ENCODE data around the gene OSTN. TPM values are rescaled to one million over a fixed set of nuclear protein-coding genes. Genes with fewer than 3 reads are reported as not detected.

The OSTN gene
- polyA plus RNA-seq, 1 of the 3 experiments (the other 2 are of a cell fraction): 0.02 TPM

DNA sequence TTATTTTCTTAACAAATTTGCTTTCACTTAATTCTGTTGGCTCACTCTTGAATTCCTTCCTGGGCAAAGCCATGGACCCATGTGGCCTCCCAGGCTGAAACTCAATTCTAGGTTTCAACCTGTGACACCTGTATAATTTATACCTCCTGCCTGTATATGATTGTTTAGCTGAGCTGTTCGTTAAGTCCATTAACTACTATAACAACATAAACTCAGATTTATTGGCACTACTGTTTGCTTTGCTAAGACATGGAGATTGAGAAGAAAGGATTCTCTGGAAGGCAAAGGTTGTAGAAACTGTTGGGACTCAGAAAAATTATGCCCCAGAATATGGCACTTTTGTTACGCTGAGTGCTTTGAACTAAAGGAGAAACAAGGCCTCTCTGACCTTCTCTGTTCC lies 103.4 kb downstream of the OSTN start:
- WGBS (ENCODE audit: low lambda C conversion rate): 53% methylated on average over 2 of the region's 2 CpGs
- H3K27ac ChIP-seq (ENCODE audit: low read depth in 2 of 2, low read length in 1 of 2): no peak overlapping the region
- no peaks in the 10 kb centered on the region for H3K9me3 ChIP-seq
- no peaks in the 10 kb centered on the region for H3K79me2 ChIP-seq (ENCODE audit: insufficient read depth)
- POLR2A ChIA-PET: no interaction called here
- CTCF ChIA-PET: no interaction called here
- H2AFZ ChIP-seq (ENCODE audit: low read depth): no peak overlapping the region
- no peak overlapping the region for H3K4me3 ChIP-seq (ENCODE audit: low read depth in 2 of 2, low read length in 1 of 2)
- no peaks in the 10 kb centered on the region for H3K27me3 ChIP-seq (ENCODE audit: insufficient read depth)
- H4K20me1 ChIP-seq (ENCODE audit: insufficient read depth): no peaks in the 10 kb centered on the region
- H3F3A ChIP-seq (replicated peaks; ENCODE audit: insufficient read depth): no peaks in the 10 kb centered on the region
- no peaks in the 10 kb centered on the region for H3K4me1 ChIP-seq (ENCODE audit: control insufficient read depth in 1 of 2, insufficient read depth in 2 of 2, low read depth in 1 of 2, low read length in 1 of 2)
- no peaks in the 10 kb centered on the region for H3K9me2 ChIP-seq
- H3K9ac ChIP-seq: no peak overlapping the region
- no peak overlapping the region for H3K4me2 ChIP-seq
- no peaks in the 10 kb centered on the region for H3K36me3 ChIP-seq (replicated peaks in 1 of 2; ENCODE audit: control insufficient read depth in 1 of 2, insufficient read depth in 2 of 2, low read length in 1 of 2)
- DNase-seq: no peak
- TF ChIP-seq MXI1 (IDR thresholded peaks at IDR 0.05; ENCODE audit: low read depth, low read length) (no peak), FOXM1 (IDR thresholded peaks at IDR 0.05; ENCODE audit: low read depth) (no peak), PBX3 (IDR thresholded peaks at IDR 0.05) (no peak), TCF12 (IDR thresholded peaks at IDR 0.05) (no peak), CHD2 (IDR thresholded peaks at IDR 0.05; ENCODE audit: low read length, partially characterized antibody) (no peak), ZBTB33 (IDR thresholded peaks at IDR 0.05; ENCODE audit: borderline replicate concordance, low read depth) (no peak), FOSL2 (IDR thresholded peaks at IDR 0.05; ENCODE audit: borderline replicate concordance, low read depth) (no peak)
- TF ChIP-seq, protein P1, sequence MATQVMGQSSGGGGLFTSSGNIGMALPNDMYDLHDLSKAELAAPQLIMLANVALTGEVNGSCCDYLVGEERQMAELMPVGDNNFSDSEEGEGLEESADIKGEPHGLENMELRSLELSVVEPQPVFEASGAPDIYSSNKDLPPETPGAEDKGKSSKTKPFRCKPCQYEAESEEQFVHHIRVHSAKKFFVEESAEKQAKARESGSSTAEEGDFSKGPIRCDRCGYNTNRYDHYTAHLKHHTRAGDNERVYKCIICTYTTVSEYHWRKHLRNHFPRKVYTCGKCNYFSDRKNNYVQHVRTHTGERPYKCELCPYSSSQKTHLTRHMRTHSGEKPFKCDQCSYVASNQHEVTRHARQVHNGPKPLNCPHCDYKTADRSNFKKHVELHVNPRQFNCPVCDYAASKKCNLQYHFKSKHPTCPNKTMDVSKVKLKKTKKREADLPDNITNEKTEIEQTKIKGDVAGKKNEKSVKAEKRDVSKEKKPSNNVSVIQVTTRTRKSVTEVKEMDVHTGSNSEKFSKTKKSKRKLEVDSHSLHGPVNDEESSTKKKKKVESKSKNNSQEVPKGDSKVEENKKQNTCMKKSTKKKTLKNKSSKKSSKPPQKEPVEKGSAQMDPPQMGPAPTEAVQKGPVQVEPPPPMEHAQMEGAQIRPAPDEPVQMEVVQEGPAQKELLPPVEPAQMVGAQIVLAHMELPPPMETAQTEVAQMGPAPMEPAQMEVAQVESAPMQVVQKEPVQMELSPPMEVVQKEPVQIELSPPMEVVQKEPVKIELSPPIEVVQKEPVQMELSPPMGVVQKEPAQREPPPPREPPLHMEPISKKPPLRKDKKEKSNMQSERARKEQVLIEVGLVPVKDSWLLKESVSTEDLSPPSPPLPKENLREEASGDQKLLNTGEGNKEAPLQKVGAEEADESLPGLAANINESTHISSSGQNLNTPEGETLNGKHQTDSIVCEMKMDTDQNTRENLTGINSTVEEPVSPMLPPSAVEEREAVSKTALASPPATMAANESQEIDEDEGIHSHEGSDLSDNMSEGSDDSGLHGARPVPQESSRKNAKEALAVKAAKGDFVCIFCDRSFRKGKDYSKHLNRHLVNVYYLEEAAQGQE (IDR thresholded peaks at IDR 0.05; ENCODE audit: low read depth, low read length): no peak

GRCh38 chr3:191303596-191303995 lies 104.6 kb downstream of the OSTN start:
- WGBS (ENCODE audit: low lambda C conversion rate): 34% methylated on average over 3 of the region's 3 CpGs
- H3K4me1 ChIP-seq (ENCODE audit: control insufficient read depth in 1 of 2, insufficient read depth in 2 of 2, low read depth in 1 of 2, low read length in 1 of 2): no peaks in the 10 kb centered on the region
- H3K36me3 ChIP-seq (replicated peaks in 1 of 2; ENCODE audit: control insufficient read depth in 1 of 2, insufficient read depth in 2 of 2, low read length in 1 of 2): no peaks in the 10 kb centered on the region
- H3K9ac ChIP-seq: no peak overlapping the region
- H4K20me1 ChIP-seq (ENCODE audit: insufficient read depth): no peaks in the 10 kb centered on the region
- TF ChIP-seq GATA2 (CRISPR knock-in tag; IDR thresholded peaks at IDR 0.05) (peak; percentile 25; the same call in 1 of the 2 replicates), FOXJ3 (CRISPR knock-in tag; IDR thresholded peaks at IDR 0.05) (no peak), CTCF (IDR thresholded peaks at IDR 0.05) (no peak), NRF1 (IDR thresholded peaks at IDR 0.05; ENCODE audit: low read depth, low read length) (no peak), PBX3 (IDR thresholded peaks at IDR 0.05) (peak; percentile 47), TCF12 (IDR thresholded peaks at IDR 0.05) (peak; percentile 66)
- no peaks in the 10 kb centered on the region for H3K9me3 ChIP-seq
- H2AFZ ChIP-seq (ENCODE audit: low read depth): no peak overlapping the region
- H3K27ac ChIP-seq (ENCODE audit: low read depth in 2 of 2, low read length in 1 of 2): no peak overlapping the region
- POLR2A ChIA-PET: no interaction called here
- no peaks in the 10 kb centered on the region for H3K9me2 ChIP-seq
- no peak overlapping the region for H3K4me2 ChIP-seq
- no peak overlapping the region for H3K4me3 ChIP-seq (ENCODE audit: low read depth in 2 of 2, low read length in 1 of 2)
- H3K79me2 ChIP-seq (ENCODE audit: insufficient read depth): no peaks in the 10 kb centered on the region
- DNase-seq: peak; percentile 25
- H3F3A ChIP-seq (replicated peaks; ENCODE audit: insufficient read depth): no peaks in the 10 kb centered on the region
- H3K27me3 ChIP-seq (ENCODE audit: insufficient read depth): no peaks in the 10 kb centered on the region
- CTCF ChIA-PET: no interaction called here
